ENCODE data around the gene ACBD6.

- TF ChIP-seq, protein P1, sequence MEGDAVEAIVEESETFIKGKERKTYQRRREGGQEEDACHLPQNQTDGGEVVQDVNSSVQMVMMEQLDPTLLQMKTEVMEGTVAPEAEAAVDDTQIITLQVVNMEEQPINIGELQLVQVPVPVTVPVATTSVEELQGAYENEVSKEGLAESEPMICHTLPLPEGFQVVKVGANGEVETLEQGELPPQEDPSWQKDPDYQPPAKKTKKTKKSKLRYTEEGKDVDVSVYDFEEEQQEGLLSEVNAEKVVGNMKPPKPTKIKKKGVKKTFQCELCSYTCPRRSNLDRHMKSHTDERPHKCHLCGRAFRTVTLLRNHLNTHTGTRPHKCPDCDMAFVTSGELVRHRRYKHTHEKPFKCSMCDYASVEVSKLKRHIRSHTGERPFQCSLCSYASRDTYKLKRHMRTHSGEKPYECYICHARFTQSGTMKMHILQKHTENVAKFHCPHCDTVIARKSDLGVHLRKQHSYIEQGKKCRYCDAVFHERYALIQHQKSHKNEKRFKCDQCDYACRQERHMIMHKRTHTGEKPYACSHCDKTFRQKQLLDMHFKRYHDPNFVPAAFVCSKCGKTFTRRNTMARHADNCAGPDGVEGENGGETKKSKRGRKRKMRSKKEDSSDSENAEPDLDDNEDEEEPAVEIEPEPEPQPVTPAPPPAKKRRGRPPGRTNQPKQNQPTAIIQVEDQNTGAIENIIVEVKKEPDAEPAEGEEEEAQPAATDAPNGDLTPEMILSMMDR (IDR thresholded peaks at IDR 0.05), result no peak
- TF ChIP-seq ZFX (IDR thresholded peaks at IDR 0.05; ENCODE audit: borderline replicate concordance), result no peak
These were observed 31.8 kb upstream of the ACBD6 start for GRCh38 chr1:180534214-180534613.

Data from 22Rv1 (cell line).